ENCODE data around the gene PRKN. TPM values are rescaled to one million over a fixed set of nuclear protein-coding genes. Genes with fewer than 3 reads are reported as not detected.
"Not testable (repeated sequence)": the region's sequence is repeated elsewhere in the genome, so short reads cannot be mapped to it uniquely, and the experiment has no call there.

Gene PRKN
- total RNA-seq, 1 experiment from 2014 or later, result 1.2 TPM

- no TSS peak for BruUV-seq (replicated peaks)
- Histone ChIP-seq H3K9me3 (ENCODE audit: low read depth, low read length, poor library complexity, severe bottlenecking) (no peaks in the 10 kb centered on the region), H3K4me3 (ENCODE audit: low read depth, low read length, poor library complexity, severe bottlenecking) (no peak overlapping the region), H3K4me1 (ENCODE audit: insufficient read depth, low read length, poor library complexity, severe bottlenecking) (no peaks in the 10 kb centered on the region), H3K27me3 (replicated peaks; ENCODE audit: insufficient read depth, low read depth, low read length, poor library complexity) (no peaks in the 10 kb centered on the region), H3K36me3 (ENCODE audit: insufficient read depth, low read length, poor library complexity, severe bottlenecking) (no peaks in the 10 kb centered on the region), H3K27ac (ENCODE audit: low read depth, low read length, poor library complexity, severe bottlenecking) (no peak overlapping the region)
- no peak for DNase-seq (ENCODE audit: low spot score)
- TF ChIP-seq EZH2 (IDR thresholded peaks at IDR 0.05; ENCODE audit: borderline replicate concordance, low read depth, low read length, poor library complexity, severe bottlenecking), result no peak
- TF ChIP-seq CTCF (conservative IDR thresholded peaks at IDR 0.05; ENCODE audit: low read depth, low read length), result no peak
- CTCF ChIA-PET, result no interaction called here
- POLR2A ChIA-PET (ENCODE audit: low non-redundant PET), result no interaction called here
- intact Hi-C loops (cut with micrococcal nuclease; ENCODE audit: unreplicated experiment), result no loop called here
These were observed 46.7 kb downstream of the PRKN start for GRCh38 chr6:162680871-162681270.

- intact Hi-C loops (cut with micrococcal nuclease; ENCODE audit: unreplicated experiment), result no loop called here
- Histone ChIP-seq H3K4me1 (ENCODE audit: insufficient read depth, low read length, poor library complexity, severe bottlenecking) (no peaks in the 10 kb centered on the region), H3K27me3 (replicated peaks; ENCODE audit: insufficient read depth, low read depth, low read length, poor library complexity) (no peaks in the 10 kb centered on the region), H3K27ac (ENCODE audit: low read depth, low read length, poor library complexity, severe bottlenecking) (no peak overlapping the region), H3K9me3 (ENCODE audit: low read depth, low read length, poor library complexity, severe bottlenecking) (no peaks in the 10 kb centered on the region), H3K36me3 (ENCODE audit: insufficient read depth, low read length, poor library complexity, severe bottlenecking) (no peaks in the 10 kb centered on the region), H3K4me3 (ENCODE audit: low read depth, low read length, poor library complexity, severe bottlenecking) (no peak overlapping the region)
- DNase-seq (ENCODE audit: low spot score), result no peak
- POLR2A ChIA-PET (ENCODE audit: low non-redundant PET), result no interaction called here
- TF ChIP-seq CTCF (conservative IDR thresholded peaks at IDR 0.05; ENCODE audit: low read depth, low read length) (no peak), EZH2 (IDR thresholded peaks at IDR 0.05; ENCODE audit: borderline replicate concordance, low read depth, low read length, poor library complexity, severe bottlenecking) (no peak)
- CTCF ChIA-PET, result no interaction called here
- no TSS peak for BruUV-seq (replicated peaks)
These were observed 47.2 kb downstream of the PRKN start for GRCh38 chr6:162680367-162680766.

GRCh38 chr6:162679681-162680080 is 47.9 kb downstream of the PRKN start:
- H3K36me3 ChIP-seq (ENCODE audit: insufficient read depth, low read length, poor library complexity, severe bottlenecking), result no peaks in the 10 kb centered on the region
- no peak overlapping the region for H3K27ac ChIP-seq (ENCODE audit: low read depth, low read length, poor library complexity, severe bottlenecking)
- no peaks in the 10 kb centered on the region for H3K27me3 ChIP-seq (replicated peaks; ENCODE audit: insufficient read depth, low read depth, low read length, poor library complexity)
- H3K9me3 ChIP-seq (ENCODE audit: low read depth, low read length, poor library complexity, severe bottlenecking), result no peaks in the 10 kb centered on the region
- H3K4me1 ChIP-seq (ENCODE audit: insufficient read depth, low read length, poor library complexity, severe bottlenecking), result no peaks in the 10 kb centered on the region
- BruUV-seq (replicated peaks), result no TSS peak
- POLR2A ChIA-PET (ENCODE audit: low non-redundant PET), result no interaction called here
- no peak overlapping the region for H3K4me3 ChIP-seq (ENCODE audit: low read depth, low read length, poor library complexity, severe bottlenecking)
- CTCF ChIA-PET, result no interaction called here
- no peak for DNase-seq (ENCODE audit: low spot score)
- intact Hi-C loops (cut with micrococcal nuclease; ENCODE audit: unreplicated experiment), result no loop called here
- TF ChIP-seq CTCF (conservative IDR thresholded peaks at IDR 0.05; ENCODE audit: low read depth, low read length), result no peak
- no peak for TF ChIP-seq EZH2 (IDR thresholded peaks at IDR 0.05; ENCODE audit: borderline replicate concordance, low read depth, low read length, poor library complexity, severe bottlenecking)

GRCh38 chr6:162678896-162679295 is 48.7 kb downstream of the PRKN start:
- intact Hi-C loops (cut with micrococcal nuclease; ENCODE audit: unreplicated experiment); H3K9me3 ChIP-seq (ENCODE audit: low read depth, low read length, poor library complexity, severe bottlenecking); H3K27ac ChIP-seq (ENCODE audit: low read depth, low read length, poor library complexity, severe bottlenecking); POLR2A ChIA-PET (ENCODE audit: low non-redundant PET); H3K4me3 ChIP-seq (ENCODE audit: low read depth, low read length, poor library complexity, severe bottlenecking); DNase-seq (ENCODE audit: low spot score); H3K27me3 ChIP-seq (replicated peaks; ENCODE audit: insufficient read depth, low read depth, low read length, poor library complexity); BruUV-seq (replicated peaks); CTCF ChIA-PET; H3K4me1 ChIP-seq (ENCODE audit: insufficient read depth, low read length, poor library complexity, severe bottlenecking); H3K36me3 ChIP-seq (ENCODE audit: insufficient read depth, low read length, poor library complexity, severe bottlenecking): not testable (repeated sequence)

Measured in A673 (cell line).